HG03045 (cell line): Measurements from ENCODE around the gene SHB.

Experiments used
- ATAC-seq: cut with Tn5 transposase; IDR thresholded peaks from one replicate; pipeline ENCODE4 v1.9.1; 2021; ENCODE audit warnings: mild to moderate bottlenecking, moderate library complexity; ENCODE audit not compliant: unreplicated experiment

The SHB gene

DNA sequence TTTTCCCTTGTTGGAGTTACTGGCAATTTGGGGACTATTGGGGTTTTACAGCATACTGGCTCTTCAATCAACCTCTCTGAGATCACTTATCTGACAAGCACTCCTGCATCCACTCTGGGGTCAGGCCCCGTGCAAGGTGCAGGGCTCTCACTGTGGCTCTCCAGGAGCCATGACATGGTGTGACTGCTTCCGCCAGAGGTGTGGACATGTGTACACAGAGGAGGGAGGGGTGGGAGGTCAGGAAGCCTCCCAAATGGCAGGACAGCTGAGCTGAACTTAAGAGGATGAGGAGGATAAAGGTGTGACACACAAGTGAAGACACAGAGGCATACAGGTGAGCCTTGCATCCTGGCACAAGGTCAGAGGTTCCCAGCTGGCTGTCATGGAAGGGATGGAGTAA, 24.3 kb downstream of the SHB start:
- no peak for ATAC-seq

DNA sequence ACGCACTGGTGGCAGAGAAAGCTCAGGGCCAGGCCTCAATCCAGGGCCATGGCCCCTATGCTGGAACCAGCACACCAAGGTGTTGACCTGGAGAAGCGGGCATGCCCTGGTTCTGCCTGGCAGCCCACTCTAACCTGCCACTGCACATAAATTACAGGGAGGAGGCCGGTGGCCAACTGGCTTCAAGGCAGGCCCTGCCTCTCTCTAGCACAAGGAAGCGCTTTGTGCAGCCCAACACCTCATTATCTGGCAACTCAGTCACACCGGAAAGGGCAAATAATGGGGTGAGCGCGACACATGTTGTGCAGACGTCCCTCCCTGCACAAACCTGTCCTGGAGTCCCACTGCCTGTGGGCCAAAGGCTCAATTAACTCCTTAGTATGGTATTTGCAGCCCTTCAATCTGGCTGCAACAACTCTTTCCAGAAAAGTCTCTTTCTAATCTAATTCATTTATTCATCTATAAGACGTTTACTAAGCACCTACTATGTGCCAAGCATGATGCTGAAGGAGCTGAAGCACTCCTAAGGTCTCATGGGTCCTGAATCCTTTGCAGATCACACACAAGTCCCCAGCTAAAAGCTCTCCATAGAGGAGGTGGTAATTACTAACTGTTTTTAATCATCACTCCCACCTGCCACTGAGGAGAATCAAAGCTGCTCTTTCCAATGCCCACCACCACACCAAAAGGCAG, 24.9 kb downstream of the SHB start:
- no peak for ATAC-seq

- ATAC-seq = no peak
Measured at GRCh38 chr9:38042626-38043357, 26.2 kb downstream of the SHB start.

DNA sequence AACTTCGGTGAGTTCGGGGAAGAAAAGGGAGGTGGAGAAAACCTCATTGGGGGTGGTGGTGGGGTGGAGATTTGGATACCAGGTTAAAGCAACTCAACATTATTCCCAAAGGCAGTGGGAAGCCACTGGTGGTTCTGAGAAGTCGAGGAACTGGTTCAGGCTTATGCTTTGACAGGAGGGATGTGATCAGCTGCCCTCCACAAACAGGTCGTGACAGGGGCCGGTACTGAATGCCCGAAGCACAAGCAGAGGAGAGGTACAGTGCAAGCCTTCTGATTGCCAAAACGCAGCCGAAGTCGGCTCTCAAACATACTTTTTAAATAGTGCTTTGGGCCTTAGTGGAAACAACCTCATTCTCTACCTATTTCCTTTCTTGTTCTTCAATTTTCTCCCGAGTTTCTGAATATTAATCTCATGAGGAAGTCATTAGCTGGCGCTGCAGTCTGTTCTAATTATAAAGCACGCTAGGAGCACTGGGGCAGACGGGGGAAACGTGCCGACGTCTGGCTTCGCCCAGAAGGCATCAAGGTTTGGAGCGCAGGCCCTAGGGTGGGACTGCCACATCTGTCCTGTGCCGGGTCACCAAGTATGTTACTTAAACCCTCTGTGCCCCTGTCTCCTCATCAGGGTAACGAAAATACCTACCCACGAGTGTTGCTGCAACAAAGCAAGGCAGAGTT, 27.3 kb downstream of the SHB start:
- no peak for ATAC-seq

- ATAC-seq = no peak
Measured at GRCh38 chr9:38039907-38040682, 28.9 kb downstream of the SHB start.

DNA sequence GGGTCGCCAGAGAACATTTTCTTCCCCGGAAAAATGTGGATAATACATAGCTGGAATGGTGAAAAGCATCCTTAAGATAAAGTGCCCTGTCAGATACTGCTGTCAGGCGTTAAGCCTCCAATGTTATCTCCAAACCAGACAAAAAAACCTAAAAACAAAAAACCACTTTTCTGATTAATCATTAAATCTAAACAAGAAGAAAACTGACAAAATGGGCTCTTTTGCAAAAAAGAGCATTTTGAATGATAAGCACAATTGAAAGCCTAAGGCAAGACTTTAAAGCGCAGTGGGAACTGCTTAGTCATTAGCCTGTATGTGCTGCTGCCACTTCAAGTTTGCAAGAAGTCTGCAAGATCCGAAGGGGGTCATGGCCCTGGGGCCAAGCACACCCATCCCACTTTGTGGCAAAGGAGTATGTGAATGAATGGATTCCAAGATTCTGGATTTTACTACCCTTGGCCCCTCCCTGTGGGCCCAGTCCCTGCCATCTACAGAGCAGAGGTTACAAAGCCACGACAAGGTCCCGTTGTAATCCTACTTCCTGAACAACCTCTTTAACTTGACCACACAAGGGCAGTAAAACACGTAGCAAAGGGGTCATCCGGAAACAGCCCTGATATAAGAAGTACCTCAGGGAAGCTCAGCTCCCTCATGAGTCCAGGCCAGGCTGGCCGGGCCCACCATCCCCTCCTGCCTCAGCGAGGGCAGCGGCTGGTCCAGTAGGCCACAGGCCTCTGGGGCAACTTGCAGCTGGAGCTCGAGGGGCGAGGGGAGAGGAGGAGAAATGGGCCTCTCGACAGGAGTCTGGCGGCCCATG, 29.7 kb downstream of the SHB start:
- no peak for ATAC-seq

GRCh38 chr9:38038307-38039089, 30.5 kb downstream of the SHB start:
- no peak for ATAC-seq

- no peak for ATAC-seq
Measured at GRCh38 chr9:38037981-38038306, 31.1 kb downstream of the SHB start.

DNA sequence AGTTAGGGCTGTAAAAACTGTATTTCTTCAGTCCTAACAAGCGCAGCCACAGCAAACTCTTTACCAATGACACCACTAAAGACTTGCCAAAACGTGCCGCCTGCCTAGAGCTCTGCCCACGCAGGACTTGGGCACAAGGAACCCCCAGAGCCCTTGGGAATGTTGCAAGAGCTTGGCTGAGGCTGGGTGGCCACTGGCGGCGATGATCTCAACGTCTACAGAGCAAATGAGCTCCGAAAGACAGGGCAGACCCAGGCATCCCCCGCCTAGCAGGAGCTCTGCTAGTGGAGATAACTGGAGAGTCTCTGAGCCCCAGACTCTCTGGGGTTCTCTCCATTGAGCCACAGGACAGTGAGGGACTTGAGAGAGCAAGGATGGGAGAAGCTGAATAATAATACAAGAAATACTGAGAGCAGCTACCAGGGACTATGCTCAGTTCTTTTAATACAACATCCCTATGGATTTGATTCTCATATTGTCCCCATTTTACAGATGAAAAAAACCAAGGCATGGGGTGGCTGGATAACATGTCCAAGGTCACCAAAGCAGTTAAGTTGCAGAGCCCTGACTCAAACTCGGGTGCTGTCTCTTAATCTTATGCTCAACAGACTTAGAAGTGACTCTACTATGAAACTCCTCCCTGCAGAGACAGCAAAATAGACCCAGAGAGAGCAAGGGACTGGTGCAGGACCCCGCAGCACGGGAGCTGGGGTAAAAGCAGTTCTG, 32.5 kb downstream of the SHB start:
- ATAC-seq = no peak

GRCh38 chr9:38035873-38036272, 33.2 kb downstream of the SHB start:
- ATAC-seq = no peak

- ATAC-seq = no peak
Measured at GRCh38 chr9:38033941-38034340, 35.1 kb downstream of the SHB start.

DNA sequence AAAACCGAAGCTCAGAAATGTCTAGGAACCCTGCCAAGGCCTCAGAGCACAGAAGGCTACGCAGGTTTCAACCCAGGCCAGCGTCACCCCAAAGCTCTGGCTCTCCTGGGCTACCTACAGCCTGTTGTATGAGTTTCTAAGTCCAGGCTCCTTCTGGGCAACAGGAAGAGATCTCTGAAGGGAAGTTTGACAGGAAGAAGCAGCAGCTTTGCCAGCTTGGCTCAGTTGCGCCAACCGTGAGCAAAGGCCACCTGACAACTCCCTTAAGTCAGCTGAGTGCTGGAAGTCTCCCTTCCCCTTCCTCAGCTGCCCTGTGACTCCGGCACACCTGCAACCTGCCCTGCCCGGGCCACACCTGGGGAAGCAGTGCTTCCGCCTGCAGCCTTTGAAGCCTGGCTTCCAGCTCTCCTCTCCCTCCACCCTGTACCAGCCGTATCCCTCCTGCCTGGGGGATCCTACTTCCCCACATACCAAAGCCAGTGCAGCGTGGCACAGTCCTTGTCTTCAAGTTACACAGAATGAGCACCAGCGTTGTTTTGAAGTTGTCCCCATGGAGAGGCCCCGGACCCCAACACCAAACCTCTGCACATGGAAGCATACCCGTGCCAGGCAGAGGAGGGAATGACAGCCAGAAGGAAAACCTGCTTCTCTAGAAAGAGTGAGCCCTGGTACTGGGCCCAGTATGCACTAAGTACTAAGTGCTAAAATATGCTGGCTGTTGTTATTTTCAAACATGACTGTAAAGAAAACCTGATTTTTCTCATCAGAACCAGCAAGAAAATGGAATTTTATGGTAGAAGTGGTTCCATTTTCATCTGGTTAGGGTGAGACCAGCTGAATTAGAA, 36.5 kb downstream of the SHB start:
- ATAC-seq = no peak

GRCh38 chr9:38031594-38031993, 37.4 kb downstream of the SHB start:
- ATAC-seq = no peak

DNA sequence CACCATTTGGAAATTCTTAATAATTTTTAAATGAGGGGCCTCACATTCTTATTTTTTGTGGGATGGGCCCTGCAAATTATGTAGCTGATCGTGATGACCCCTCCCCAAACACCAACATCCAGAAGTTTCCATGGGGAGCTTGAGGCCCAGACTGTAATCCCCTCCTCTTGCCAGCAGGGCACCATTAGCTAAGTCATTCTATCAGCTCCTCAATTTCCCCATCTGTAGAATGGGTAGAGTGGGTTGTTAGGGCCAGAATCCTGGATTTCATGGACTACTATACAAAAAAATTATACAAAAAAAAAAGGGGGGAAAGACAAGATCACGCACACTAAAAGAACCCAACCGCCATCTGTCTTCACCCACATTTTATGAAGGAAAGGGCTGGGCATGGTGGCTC, 38.4 kb downstream of the SHB start:
- no peak for ATAC-seq

GRCh38 chr9:38029915-38030638, 39.0 kb downstream of the SHB start:
- no peak for ATAC-seq

GRCh38 chr9:38027714-38028113, 41.3 kb downstream of the SHB start:
- no peak for ATAC-seq

DNA sequence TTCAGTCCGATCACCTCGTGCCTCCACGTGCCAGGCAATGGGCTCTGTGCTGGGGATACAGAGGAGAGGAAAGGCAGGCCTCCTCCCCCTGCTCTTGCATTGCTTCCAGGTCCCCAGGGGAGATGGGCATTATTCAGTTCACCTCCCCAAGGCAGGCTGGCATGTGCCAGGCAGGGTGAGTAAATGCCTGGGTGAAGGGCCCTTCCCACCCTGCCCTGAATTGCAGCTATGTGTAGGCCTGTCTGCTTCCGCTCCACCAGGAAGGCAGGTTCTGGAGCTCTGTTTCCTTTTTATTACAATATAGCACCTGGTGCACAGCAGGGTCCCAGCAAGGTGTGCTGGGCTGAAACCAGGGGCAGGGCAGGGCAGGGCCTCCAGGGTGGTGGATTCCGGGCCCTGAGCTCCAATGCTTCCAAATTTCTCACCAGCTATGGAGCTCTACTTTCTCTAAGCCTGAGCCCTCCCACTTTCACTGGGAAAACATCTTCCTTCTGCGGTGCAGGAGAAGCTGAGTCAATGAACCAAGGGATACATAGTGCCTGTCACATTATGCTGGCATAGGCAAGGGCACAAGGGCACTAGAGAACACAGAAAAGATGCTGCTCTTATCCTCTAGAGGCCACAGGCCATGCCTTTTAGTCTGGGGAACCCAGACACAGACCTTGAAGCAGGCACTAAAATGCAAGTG, 42.0 kb downstream of the SHB start:
- ATAC-seq = no peak
